SU-DHL-6 (cell line): Measurements from ENCODE around the gene TRAF3IP1.

Experiments used
- H2AFZ ChIP-seq: fragments of 200-600 bp; sonication (generic); 2 replicates; pipeline ENCODE4 v1.6.1; 2014; ENCODE audit warnings: low read depth, mild to moderate bottlenecking, moderate library complexity, mixed read lengths, antibody characterized with exemption, low read length; ENCODE audit not compliant: severe bottlenecking
- H3F3A ChIP-seq: fragments of 200-600 bp; shearing (Covaris generic); 2 replicates; pipeline ENCODE4 v1.6.0; 2016; ENCODE audit warnings: antibody characterized with exemption, mild to moderate bottlenecking; ENCODE audit not compliant: insufficient read depth
- H3K27ac ChIP-seq: fragments of 200-600 bp; sonication (generic); 2 replicates; pipeline ENCODE4 v1.5.1; 2016; ENCODE audit warnings: low read depth, mild to moderate bottlenecking, low read length, moderate library complexity, mixed read lengths
- H3K27me3 ChIP-seq: fragments of 200-600 bp; sonication (generic), shearing (Covaris generic); 2 replicates; pipeline ENCODE4 v1.6.0; 2014; ENCODE audit warnings: mild to moderate bottlenecking, low read length
- H3K36me3 ChIP-seq: fragments of 200-600 bp; sonication (generic); 2 replicates; pipeline ENCODE4 v1.6.1; 2014; ENCODE audit warnings: mild to moderate bottlenecking, low read length, mixed read lengths
- H3K4me2 ChIP-seq: fragments of 300-600, 200-600 bp; shearing (Covaris generic), sonication (generic); 2 replicates; pipeline ENCODE4 v1.6.0; 2014; ENCODE audit warnings: low read length, low read depth, mild to moderate bottlenecking; ENCODE audit not compliant: poor library complexity, severe bottlenecking
- H3K4me3 ChIP-seq: fragments of 200-600 bp; sonication (generic); 2 replicates; pipeline ENCODE4 v1.5.1; 2014; ENCODE audit warnings: antibody characterized with exemption, low read length, mild to moderate bottlenecking, mixed read lengths; ENCODE audit not compliant: insufficient read depth, poor library complexity, severe bottlenecking
- H3K79me2 ChIP-seq: fragments of 200-600 bp; sonication (generic); 2 replicates; pipeline ENCODE4 v1.6.1; 2014; ENCODE audit warnings: mild to moderate bottlenecking, low read length, moderate library complexity; ENCODE audit not compliant: insufficient read depth
- H3K9ac ChIP-seq: fragments of 200-600 bp; sonication (generic); 2 replicates; pipeline ENCODE4 v1.7.0; 2014; ENCODE audit warnings: mild to moderate bottlenecking, low read length
- H3K9me2 ChIP-seq: fragments of 200-600 bp; sonication (generic); replicated peaks from 2 replicates; pipeline ENCODE4 v1.6.1; 2014; ENCODE audit warnings: low read length; ENCODE audit not compliant: insufficient read depth
- H3K9me3 ChIP-seq: fragments of 200-600 bp; sonication (generic); 2 replicates; pipeline ENCODE4 v1.6.1; 2014; ENCODE audit warnings: low read length, mixed read lengths; ENCODE audit not compliant: insufficient read depth
- H4K20me1 ChIP-seq: fragments of 200-600 bp; sonication (generic); 2 replicates; pipeline ENCODE4 v1.6.1; 2014; ENCODE audit warnings: low read depth, mild to moderate bottlenecking, antibody characterized with exemption, low read length, moderate library complexity, mixed read lengths
- CTCF ChIP-seq: fragments of 200-600 bp; sonication (generic); IDR thresholded peaks from one replicate; pipeline ENCODE4 v1.5.1; 2017; ENCODE audit warnings: antibody characterized with exemption, mild to moderate bottlenecking, low read length, moderate library complexity; ENCODE audit not compliant: insufficient read depth, poor library complexity, severe bottlenecking
- EZH2phosphoT487 ChIP-seq: fragments of 200-600 bp; sonication (generic), shearing (Covaris generic); conservative IDR thresholded peaks from 2 replicates; pipeline ENCODE4 v1.6.1; 2018; ENCODE audit warnings: mild to moderate bottlenecking, antibody characterized with exemption, low read length, moderate library complexity, mixed read lengths

TRAF3IP1 gene

DNA sequence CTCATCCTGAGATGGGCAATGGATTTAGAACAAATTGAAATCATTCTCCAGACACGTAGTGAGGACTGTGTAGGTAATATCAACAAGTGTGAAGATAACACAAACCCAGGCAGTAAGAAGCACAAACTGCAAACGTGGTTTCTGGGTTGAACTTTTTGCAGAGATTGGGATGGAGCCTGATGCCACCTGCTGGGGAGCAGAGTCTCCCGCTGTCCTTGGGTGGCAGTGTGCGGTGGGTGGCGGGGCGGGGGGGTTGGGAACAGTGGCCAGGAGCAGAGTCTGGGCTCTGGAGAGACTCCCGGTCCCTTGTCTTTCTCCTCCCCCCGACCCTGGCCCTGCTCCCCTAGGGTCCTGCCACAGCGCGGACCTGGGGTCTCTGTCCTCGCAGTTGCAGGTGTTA is 19.5 kb downstream of the TRAF3IP1 start:
- H3K36me3 ChIP-seq = no peaks in the 10 kb centered on the region
- no peak overlapping the region for H3K4me2 ChIP-seq
- H3K9me2 ChIP-seq = no peaks in the 10 kb centered on the region
- no peak overlapping the region for H3K4me3 ChIP-seq
- H3K27ac ChIP-seq = no peak overlapping the region
- TF ChIP-seq CTCF (no peak), EZH2phosphoT487 (no peak)
- H2AFZ ChIP-seq = no peak overlapping the region
- H3K27me3 ChIP-seq = no peaks in the 10 kb centered on the region
- no peaks in the 10 kb centered on the region for H3K79me2 ChIP-seq
- no peaks in the 10 kb centered on the region for H3K9me3 ChIP-seq
- H3K9ac ChIP-seq = no peak overlapping the region
- H3F3A ChIP-seq = no peaks in the 10 kb centered on the region
- no peaks in the 10 kb centered on the region for H4K20me1 ChIP-seq

GRCh38 chr2:238341536-238341935 is 21.2 kb downstream of the TRAF3IP1 start:
- no peaks in the 10 kb centered on the region for H3K79me2 ChIP-seq
- no peak overlapping the region for H3K9ac ChIP-seq
- no peak overlapping the region for H3K4me3 ChIP-seq
- TF ChIP-seq CTCF (no peak), EZH2phosphoT487 (no peak)
- no peak overlapping the region for H3K4me2 ChIP-seq
- H2AFZ ChIP-seq = no peak overlapping the region
- no peak overlapping the region for H3K27ac ChIP-seq
- H3K9me2 ChIP-seq = no peaks in the 10 kb centered on the region
- H4K20me1 ChIP-seq = no peaks in the 10 kb centered on the region
- H3F3A ChIP-seq = no peaks in the 10 kb centered on the region
- H3K27me3 ChIP-seq = no peaks in the 10 kb centered on the region
- no peaks in the 10 kb centered on the region for H3K36me3 ChIP-seq
- H3K9me3 ChIP-seq = no peaks in the 10 kb centered on the region

DNA sequence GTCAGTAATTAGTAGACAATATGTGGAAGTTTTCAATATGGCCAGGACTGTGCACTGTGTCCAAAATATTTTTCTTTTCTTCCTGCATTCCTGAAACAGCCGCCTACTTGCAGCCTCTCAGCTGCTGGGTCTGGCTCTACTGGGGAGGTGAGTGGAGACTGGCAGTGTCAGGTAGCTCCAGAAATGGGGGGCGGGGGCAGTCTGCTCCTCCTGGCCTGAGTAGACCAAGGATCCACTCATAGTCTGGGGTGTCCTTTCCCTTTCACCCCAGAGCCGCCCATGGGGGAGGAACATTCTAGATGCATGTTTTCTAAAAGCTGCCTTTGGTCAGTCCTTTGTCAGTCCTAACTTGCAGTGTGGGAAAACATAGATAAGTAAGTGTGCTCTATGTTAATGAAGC is 23.7 kb downstream of the TRAF3IP1 start:
- Histone ChIP-seq H4K20me1 (no peaks in the 10 kb centered on the region), H3K9me3 (no peaks in the 10 kb centered on the region), H3K79me2 (no peaks in the 10 kb centered on the region), H3F3A (no peaks in the 10 kb centered on the region), H3K27me3 (no peaks in the 10 kb centered on the region), H2AFZ (no peak overlapping the region), H3K36me3 (no peaks in the 10 kb centered on the region), H3K27ac (no peak overlapping the region), H3K9me2 (no peaks in the 10 kb centered on the region), H3K4me2 (no peak overlapping the region), H3K4me3 (no peak overlapping the region), H3K9ac (no peak overlapping the region)
- TF ChIP-seq EZH2phosphoT487 (no peak), CTCF (no peak)

- Histone ChIP-seq H3K4me2 (no peak overlapping the region), H2AFZ (no peak overlapping the region), H3K9me3 (no peaks in the 10 kb centered on the region), H4K20me1 (no peaks in the 10 kb centered on the region), H3K27me3 (no peaks in the 10 kb centered on the region), H3K9ac (no peak overlapping the region), H3K36me3 (no peaks in the 10 kb centered on the region), H3K79me2 (no peaks in the 10 kb centered on the region), H3K4me3 (no peak overlapping the region), H3F3A (no peaks in the 10 kb centered on the region), H3K9me2 (no peaks in the 10 kb centered on the region), H3K27ac (no peak overlapping the region)
- TF ChIP-seq CTCF (no peak), EZH2phosphoT487 (no peak)
These were observed 24.2 kb downstream of the TRAF3IP1 start for GRCh38 chr2:238344517-238344916.
